ENCODE data around the gene SYNGR4.
A peak's percentile ranks its signal among the peaks of the same experiment; 100 is the strongest.

- TF ChIP-seq CTCF (IDR thresholded peaks at IDR 0.05), result no peak
- TF ChIP-seq EP300 (IDR thresholded peaks at IDR 0.05), result no peak
- peak in 1 of 3 donors; percentile 79 for TF ChIP-seq POLR2AphosphoS5 (IDR thresholded peaks at IDR 0.05)
These were observed 1.3 kb upstream of the SYNGR4 start for GRCh38 chr19:48362716-48363499.
